HepG2 (cell line): ENCODE data around the gene NOL4L. TPM values are rescaled to one million over a fixed set of nuclear protein-coding genes. Genes with fewer than 3 reads are reported as not detected.

Experiments
- FOSL1 ChIP-seq: sonication (generic); formaldehyde crosslinking; IDR thresholded peaks from 2 replicates; pipeline ENCODE4 v1.9.0; 2021; ENCODE audit warnings: missing genetic modification reagents, borderline replicate concordance
- FOXA3 ChIP-seq: IDR thresholded peaks from 2 replicates; pipeline ENCODE4 v1.6.1; 2016; ENCODE audit warnings: missing genetic modification reagents, missing compliant biosample characterization
- FOXO1 ChIP-seq: sonication (generic); formaldehyde crosslinking; IDR thresholded peaks from 2 replicates; pipeline ENCODE4 v1.4.0; 2020; ENCODE audit warnings: missing genetic modification reagents
- MBNL3 ChIP-seq: fragments of 250-450 bp; sonication (Bioruptor Pico); conservative IDR thresholded peaks from 2 replicates; pipeline ENCODE4 v1.8.0; 2022; ENCODE audit warnings: mild to moderate bottlenecking, inconsistent platforms
- MEIS1 ChIP-seq: sonication (generic); formaldehyde crosslinking; IDR thresholded peaks from 2 replicates; pipeline ENCODE4 v1.9.0; 2021; ENCODE audit warnings: mild to moderate bottlenecking, missing genetic modification reagents, moderate library complexity, borderline replicate concordance
- PHF21A ChIP-seq: sonication (generic); formaldehyde crosslinking; IDR thresholded peaks from 2 replicates; pipeline ENCODE4 v1.5.0; 2020; ENCODE audit warnings: mild to moderate bottlenecking, missing genetic modification reagents
- RORA ChIP-seq: sonication (generic); formaldehyde crosslinking; IDR thresholded peaks from 2 replicates; pipeline ENCODE4 v1.5.0; 2020; ENCODE audit warnings: mild to moderate bottlenecking, missing genetic modification reagents, moderate library complexity
- SCMH1 ChIP-seq: sonication (generic); formaldehyde crosslinking; IDR thresholded peaks from 2 replicates; pipeline ENCODE4 v1.9.0; 2021; ENCODE audit warnings: missing genetic modification reagents, mild to moderate bottlenecking, borderline replicate concordance
- SETDB1 ChIP-seq: sonication (generic); formaldehyde crosslinking; IDR thresholded peaks from 2 replicates; pipeline ENCODE4 v1.5.1; 2020; ENCODE audit warnings: missing genetic modification reagents, mild to moderate bottlenecking, borderline replicate concordance
- ZKSCAN1 ChIP-seq: fragments of 150-350 bp; IDR thresholded peaks from 2 replicates; pipeline ENCODE4 v1.6.1; 2014; ENCODE audit warnings: low read length
- ZNF230 ChIP-seq: sonication (generic); formaldehyde crosslinking; IDR thresholded peaks from 2 replicates; pipeline ENCODE4 v1.4.0; 2020; ENCODE audit warnings: mild to moderate bottlenecking, missing genetic modification reagents
- ZNF460 ChIP-seq: sonication (generic); formaldehyde crosslinking; IDR thresholded peaks from 2 replicates; pipeline ENCODE4 v1.5.1; 2020; ENCODE audit warnings: missing genetic modification reagents, mild to moderate bottlenecking, borderline replicate concordance
- ZNF749 ChIP-seq: sonication (generic); formaldehyde crosslinking; IDR thresholded peaks from 2 replicates; pipeline ENCODE4 v1.8.0; 2022; ENCODE audit warnings: mild to moderate bottlenecking, missing genetic modification reagents, moderate library complexity, borderline replicate concordance
- ZSCAN20 ChIP-seq: sonication (generic); formaldehyde crosslinking; IDR thresholded peaks from 2 replicates; pipeline ENCODE4 v1.4.0; 2020; ENCODE audit warnings: missing genetic modification reagents, mild to moderate bottlenecking, borderline replicate concordance
- ZSCAN9 ChIP-seq: IDR thresholded peaks from 2 replicates; pipeline ENCODE4 v1.6.1; 2016; ENCODE audit warnings: borderline replicate concordance
- polyA plus RNA-seq, 8 experiments: library from polyadenylated mRNA; depleted of rRNA in 3 of 8; stranded (reverse) in 7 of 8; unstranded in 1 of 8; fragments of >200 nt; fragmentation: Illumina TruSeq in 4 of 8; extraction: Trizol in 4 of 8; gene quantifications; 2 replicates each; pipeline versions ENCODE4 v1.2.1 to v1.2.3, GENCODE V29; 2011 to 2016; ENCODE audit warnings: low read depth in 4 of 8, missing spikeins in 1 of 8, mixed read lengths in 1 of 8; ENCODE audit not compliant: insufficient read depth in 1 of 8
- total RNA-seq, 5 experiments: library from RNA; depleted of rRNA; stranded (reverse); fragments of >200 nt; fragmentation: Illumina TruSeq; extraction: Trizol; gene quantifications; 2 replicates each; pipeline ENCODE4 v1.2.3, GENCODE V29; 2016; ENCODE audit warnings: low read depth in 1 of 5
- TF ChIP-seq, protein P1 (sequence below): sonication (generic); formaldehyde crosslinking; IDR thresholded peaks from 2 replicates; pipeline ENCODE4 v1.4.0; 2020; ENCODE audit warnings: missing genetic modification reagents
- TF ChIP-seq, protein P2 (sequence below): sonication (generic); formaldehyde crosslinking; IDR thresholded peaks from 2 replicates; pipeline ENCODE4 v1.4.0; 2020; ENCODE audit warnings: mild to moderate bottlenecking, missing genetic modification reagents, borderline replicate concordance
- TF ChIP-seq, protein P3 (sequence below): sonication (generic); formaldehyde crosslinking; IDR thresholded peaks from 2 replicates; pipeline ENCODE4 v1.4.0; 2020; ENCODE audit warnings: missing genetic modification reagents, mild to moderate bottlenecking, borderline replicate concordance

NOL4L gene
- total and polyA plus RNA-seq, 2 of the 13 experiments (the other 11 are each of a cell fraction or from before 2014, with no cell fraction given): 16.6 to 35.4 TPM

DNA sequence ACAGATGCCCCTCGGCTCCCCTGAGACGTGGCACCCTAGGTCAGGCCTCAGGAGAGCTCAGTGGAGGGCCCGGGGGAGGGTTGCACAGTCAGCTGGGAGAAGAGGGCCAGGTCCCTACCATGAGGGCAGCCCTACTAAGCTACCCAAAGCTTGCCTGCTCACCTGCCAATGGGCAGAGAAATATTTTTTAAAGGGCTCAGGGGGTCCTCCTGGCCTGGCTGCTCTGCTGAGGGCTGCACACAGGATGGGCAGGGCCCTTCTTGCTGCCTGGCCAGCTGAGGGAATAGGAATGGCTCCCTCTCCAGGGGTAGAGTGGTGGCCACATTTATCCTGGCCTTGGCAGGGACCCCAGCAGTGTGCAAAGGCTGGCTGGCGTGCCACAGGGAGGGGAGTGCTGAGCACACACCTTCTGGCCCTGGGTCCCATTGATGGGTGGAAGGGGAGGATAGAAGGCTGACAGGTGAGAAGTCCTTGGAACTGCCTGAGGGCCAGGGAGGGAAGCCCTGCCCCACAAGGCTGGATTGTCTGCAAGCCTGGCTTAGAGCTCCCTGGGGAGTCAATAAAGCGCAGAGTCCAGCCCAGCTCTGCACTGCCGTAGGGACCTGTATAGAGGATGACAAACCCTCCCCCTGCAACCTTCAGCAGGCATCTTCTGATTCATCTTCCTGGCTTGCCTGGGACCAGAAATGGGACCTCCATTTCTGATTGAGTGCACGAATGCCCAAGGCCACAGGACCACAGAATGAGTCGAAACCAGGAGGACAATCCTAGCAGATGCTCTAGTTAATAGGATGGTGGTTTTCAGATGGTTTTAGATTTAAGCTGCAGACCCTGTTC is 62.1 kb downstream of the NOL4L start (continued):
- TF ChIP-seq ZNF749 (CRISPR knock-in tag): no peak
- TF ChIP-seq RORA (CRISPR knock-in tag): no peak
- no peak for TF ChIP-seq ZSCAN20
- no peak; the same call in 1 of the 2 replicates for TF ChIP-seq ZNF230 (CRISPR knock-in tag)
- TF ChIP-seq, protein P1, sequence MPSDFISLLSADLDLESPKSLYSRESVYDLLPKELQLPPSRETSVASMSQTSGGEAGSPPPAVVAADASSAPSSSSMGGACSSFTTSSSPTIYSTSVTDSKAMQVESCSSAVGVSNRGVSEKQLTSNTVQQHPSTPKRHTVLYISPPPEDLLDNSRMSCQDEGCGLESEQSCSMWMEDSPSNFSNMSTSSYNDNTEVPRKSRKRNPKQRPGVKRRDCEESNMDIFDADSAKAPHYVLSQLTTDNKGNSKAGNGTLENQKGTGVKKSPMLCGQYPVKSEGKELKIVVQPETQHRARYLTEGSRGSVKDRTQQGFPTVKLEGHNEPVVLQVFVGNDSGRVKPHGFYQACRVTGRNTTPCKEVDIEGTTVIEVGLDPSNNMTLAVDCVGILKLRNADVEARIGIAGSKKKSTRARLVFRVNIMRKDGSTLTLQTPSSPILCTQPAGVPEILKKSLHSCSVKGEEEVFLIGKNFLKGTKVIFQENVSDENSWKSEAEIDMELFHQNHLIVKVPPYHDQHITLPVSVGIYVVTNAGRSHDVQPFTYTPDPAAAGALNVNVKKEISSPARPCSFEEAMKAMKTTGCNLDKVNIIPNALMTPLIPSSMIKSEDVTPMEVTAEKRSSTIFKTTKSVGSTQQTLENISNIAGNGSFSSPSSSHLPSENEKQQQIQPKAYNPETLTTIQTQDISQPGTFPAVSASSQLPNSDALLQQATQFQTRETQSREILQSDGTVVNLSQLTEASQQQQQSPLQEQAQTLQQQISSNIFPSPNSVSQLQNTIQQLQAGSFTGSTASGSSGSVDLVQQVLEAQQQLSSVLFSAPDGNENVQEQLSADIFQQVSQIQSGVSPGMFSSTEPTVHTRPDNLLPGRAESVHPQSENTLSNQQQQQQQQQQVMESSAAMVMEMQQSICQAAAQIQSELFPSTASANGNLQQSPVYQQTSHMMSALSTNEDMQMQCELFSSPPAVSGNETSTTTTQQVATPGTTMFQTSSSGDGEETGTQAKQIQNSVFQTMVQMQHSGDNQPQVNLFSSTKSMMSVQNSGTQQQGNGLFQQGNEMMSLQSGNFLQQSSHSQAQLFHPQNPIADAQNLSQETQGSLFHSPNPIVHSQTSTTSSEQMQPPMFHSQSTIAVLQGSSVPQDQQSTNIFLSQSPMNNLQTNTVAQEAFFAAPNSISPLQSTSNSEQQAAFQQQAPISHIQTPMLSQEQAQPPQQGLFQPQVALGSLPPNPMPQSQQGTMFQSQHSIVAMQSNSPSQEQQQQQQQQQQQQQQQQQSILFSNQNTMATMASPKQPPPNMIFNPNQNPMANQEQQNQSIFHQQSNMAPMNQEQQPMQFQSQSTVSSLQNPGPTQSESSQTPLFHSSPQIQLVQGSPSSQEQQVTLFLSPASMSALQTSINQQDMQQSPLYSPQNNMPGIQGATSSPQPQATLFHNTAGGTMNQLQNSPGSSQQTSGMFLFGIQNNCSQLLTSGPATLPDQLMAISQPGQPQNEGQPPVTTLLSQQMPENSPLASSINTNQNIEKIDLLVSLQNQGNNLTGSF (CRISPR knock-in tag): no peak
- TF ChIP-seq PHF21A (CRISPR knock-in tag): peak; percentile 99
- TF ChIP-seq, protein P2, sequence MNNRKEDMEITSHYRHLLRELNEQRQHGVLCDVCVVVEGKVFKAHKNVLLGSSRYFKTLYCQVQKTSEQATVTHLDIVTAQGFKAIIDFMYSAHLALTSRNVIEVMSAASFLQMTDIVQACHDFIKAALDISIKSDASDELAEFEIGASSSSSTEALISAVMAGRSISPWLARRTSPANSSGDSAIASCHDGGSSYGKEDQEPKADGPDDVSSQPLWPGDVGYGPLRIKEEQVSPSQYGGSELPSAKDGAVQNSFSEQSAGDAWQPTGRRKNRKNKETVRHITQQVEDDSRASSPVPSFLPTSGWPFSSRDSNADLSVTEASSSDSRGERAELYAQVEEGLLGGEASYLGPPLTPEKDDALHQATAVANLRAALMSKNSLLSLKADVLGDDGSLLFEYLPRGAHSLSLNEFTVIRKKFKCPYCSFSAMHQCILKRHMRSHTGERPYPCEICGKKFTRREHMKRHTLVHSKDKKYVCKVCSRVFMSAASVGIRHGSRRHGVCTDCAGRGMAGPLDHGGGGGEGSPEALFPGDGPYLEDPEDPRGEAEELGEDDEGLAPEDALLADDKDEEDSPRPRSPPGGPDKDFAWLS (CRISPR knock-in tag): 0 out of 2 replicates have a peak, but pooled peaks have one; percentile 26
- TF ChIP-seq MBNL3 (CRISPR knock-in tag): no peak
- no peak for TF ChIP-seq SCMH1 (CRISPR knock-in tag)
- TF ChIP-seq, protein P3, sequence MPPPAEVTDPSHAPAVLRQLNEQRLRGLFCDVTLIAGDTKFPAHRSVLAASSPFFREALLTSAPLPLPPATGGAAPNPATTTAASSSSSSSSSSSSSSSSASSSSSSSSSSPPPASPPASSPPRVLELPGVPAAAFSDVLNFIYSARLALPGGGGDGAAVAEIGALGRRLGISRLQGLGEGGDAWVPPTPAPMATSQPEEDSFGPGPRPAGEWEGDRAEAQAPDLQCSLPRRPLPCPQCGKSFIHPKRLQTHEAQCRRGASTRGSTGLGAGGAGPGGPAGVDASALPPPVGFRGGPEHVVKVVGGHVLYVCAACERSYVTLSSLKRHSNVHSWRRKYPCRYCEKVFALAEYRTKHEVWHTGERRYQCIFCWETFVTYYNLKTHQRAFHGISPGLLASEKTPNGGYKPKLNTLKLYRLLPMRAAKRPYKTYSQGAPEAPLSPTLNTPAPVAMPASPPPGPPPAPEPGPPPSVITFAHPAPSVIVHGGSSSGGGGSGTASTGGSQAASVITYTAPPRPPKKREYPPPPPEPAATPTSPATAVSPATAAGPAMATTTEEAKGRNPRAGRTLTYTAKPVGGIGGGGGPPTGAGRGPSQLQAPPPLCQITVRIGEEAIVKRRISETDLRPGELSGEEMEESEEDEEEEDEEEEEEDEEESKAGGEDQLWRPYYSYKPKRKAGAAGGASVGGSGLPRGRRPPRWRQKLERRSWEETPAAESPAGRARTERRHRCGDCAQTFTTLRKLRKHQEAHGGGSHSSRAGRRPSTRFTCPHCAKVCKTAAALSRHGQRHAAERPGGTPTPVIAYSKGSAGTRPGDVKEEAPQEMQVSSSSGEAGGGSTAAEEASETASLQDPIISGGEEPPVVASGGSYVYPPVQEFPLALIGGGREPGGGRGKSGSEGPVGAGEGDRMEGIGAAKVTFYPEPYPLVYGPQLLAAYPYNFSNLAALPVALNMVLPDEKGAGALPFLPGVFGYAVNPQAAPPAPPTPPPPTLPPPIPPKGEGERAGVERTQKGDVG: peak; percentile 35; the same call in 1 of the 2 replicates
- TF ChIP-seq SETDB1 (CRISPR knock-in tag): no peak
- peak; percentile 99 for TF ChIP-seq MEIS1 (CRISPR knock-in tag)
- TF ChIP-seq FOXA3 (CRISPR knock-in tag): peak; percentile 89
- peak; percentile 72; the same call in 1 of the 2 replicates for TF ChIP-seq FOXO1
- peak; percentile 40; the same call in 1 of the 2 replicates for TF ChIP-seq FOSL1
- TF ChIP-seq ZNF460 (CRISPR knock-in tag): peak; percentile 22; the same call in 1 of the 2 replicates
- no peak for TF ChIP-seq ZKSCAN1
- peak; percentile 91 for TF ChIP-seq ZSCAN9 (CRISPR knock-in tag)
